GM19035 (cell line): Measurements from ENCODE around the gene OR7A17.

Experiments
- ATAC-seq: cut with Tn5 transposase; IDR thresholded peaks from one replicate; pipeline ENCODE4 v1.9.1; 2021; ENCODE audit not compliant: unreplicated experiment

The OR7A17 gene

DNA sequence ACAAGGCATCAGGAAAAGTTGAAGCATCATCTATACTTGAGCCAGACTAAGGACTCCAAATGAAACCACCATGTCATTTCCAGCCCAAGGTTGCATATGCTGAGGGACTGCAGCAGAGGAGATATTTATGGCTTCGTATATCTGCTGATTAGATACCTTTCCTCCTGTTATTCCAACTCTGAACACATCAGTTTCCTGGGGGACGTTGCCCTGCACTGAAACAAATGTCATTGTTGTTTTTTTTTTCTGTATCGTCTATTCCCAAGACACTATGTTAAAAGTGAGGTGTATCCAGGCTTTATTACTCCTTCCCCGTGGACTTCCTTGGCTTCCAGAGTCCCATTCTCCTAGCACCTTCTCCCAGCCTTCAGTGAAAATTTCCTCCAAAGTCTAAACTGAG, at the start of gene OR7A17:
Gene OR7A17, minus strand, starts transcription at position 101 of the 400 bp plus-strand sequence. CDS start 4,777 bp downstream, outside the sequence.
- no peak for ATAC-seq

DNA sequence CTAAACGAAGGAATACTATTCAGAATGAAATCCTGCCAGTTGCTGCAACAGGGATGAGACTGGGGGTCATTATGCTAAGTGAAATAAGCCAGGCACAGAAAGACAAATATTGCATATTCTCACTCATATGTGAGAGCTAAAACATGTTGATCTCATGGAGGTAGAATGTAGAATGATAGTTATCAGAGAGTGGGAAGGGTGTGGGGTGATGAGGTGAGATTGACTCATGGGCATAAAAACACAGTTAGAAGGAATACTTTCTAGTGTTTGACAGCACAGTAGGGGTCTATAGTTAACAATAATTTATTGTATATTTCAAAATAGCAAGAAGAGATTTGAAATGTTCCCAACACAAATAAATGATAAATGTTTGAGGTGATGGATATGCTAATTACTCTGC, 47.6 kb upstream of the OR7A17 start:
- no peak for ATAC-seq

DNA sequence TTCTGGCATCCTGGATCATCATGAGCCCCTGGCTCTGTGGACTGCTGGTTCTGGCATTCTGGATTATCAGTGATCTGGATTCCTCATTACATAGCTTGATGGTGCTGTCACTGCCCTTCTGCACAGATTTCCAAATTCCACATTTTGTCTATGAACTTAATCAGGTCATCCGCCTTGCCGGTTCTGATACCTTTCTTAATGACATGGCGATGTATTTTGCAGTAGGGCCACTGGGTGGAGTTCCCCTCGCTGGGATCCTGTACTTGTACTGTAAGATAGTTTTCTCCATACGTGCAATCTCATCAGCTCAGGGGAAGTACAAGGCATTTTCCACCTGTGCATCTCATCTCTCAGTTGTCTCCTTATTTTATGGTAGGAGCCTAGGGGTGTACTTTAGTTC, 30.9 kb upstream of the OR7A17 start:
- no peak for ATAC-seq

DNA sequence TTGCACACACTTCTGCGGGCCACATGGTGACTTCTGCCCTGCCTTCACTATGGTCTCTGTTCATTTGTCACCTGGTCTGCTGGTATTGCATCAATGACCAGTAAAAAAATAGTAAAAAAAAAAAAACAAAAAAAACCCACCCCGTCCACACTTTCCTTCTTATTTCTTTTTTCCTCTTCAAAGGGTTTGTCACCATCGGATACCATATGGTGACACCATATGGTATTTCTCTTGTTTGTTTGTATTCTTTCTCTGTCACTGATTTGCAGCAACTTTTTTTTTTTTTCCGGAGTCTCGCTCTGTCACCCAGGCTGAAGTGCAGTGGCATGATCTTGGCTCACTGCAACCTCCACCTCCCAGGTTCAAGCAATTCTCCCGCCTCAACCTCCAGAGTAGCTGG, 29.2 kb upstream of the OR7A17 start:
- no peak for ATAC-seq

DNA sequence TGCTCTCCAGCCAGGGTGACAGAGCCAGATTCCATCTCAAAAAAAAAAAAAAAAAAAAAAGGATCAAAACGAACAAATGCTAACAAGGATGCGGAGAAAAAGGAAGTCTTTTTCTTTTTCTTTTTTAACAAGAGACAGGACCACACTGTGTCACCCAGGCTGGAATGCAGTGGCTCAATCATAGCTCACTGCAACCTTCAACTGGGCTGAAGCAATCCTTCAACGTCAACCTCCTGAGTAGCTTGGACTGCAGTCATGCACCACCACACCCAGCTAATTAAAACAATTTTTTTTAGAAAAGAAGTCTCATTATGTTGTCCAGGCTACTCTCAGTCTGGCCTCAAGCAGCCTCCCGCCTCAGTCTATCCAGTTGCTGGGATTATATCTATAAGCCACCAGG, 20.8 kb upstream of the OR7A17 start:
- no peak for ATAC-seq

DNA sequence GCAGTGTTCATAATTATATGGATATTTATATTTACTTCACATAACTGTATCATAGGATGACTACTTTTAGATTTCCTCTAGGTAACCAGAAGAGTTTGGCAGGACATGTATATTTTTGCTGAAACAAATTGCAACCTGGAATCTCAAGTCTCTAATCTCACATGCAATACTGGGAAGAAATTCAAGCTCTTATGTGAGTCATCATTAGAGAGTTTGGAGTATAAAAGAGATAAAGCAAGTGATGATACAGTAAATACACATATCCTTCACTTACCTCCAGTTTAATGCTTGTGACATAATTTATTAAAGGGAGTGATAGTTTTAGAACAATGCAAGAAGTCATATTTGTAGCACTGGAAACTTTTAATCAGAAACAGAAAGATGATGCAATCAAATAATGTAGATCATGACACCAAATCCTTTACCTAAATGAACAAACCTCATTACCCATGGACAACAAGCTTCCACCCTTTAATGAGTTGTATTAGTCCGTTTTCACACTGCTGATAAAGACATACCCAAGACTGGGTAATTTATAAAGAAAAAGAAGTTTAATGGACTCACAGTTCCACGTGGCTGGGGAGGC, 15.8 kb upstream of the OR7A17 start:
- no peak for ATAC-seq

DNA sequence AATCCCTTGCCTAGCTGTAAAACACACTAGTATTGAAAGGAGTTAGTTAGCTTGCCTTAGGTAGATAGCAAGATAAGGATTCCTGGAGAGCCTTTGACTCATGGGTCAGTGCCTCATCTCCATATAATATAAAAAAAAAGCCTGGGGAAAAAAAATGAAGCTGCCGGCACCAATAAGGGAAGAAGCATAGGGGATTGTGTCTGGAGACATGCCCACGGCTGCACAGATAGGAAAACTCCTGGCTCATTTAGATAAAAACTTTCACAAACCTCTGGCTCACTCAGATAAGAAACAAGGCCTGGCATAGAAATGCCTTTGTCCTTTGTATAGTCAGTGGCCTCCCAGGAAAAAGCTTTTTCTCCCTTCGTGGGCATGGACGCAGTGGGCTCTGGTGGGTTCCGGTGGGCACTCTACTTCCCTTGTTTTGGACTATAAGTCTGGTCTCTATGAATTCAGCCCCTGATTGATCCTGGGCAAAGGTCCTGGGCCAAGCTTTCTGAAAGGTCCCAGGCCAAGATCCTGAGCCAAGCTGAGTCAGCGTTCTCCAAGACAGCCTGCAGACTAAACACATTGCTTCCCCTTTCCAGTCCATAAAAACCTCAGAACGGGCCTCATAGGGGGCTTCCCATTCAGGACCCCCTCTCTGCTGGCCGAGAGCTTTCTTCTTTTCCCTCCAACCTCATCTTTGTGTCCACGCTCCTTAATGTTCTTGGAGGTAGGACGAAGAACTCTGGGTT, 4.9 kb upstream of the OR7A17 start:
- no peak for ATAC-seq

DNA sequence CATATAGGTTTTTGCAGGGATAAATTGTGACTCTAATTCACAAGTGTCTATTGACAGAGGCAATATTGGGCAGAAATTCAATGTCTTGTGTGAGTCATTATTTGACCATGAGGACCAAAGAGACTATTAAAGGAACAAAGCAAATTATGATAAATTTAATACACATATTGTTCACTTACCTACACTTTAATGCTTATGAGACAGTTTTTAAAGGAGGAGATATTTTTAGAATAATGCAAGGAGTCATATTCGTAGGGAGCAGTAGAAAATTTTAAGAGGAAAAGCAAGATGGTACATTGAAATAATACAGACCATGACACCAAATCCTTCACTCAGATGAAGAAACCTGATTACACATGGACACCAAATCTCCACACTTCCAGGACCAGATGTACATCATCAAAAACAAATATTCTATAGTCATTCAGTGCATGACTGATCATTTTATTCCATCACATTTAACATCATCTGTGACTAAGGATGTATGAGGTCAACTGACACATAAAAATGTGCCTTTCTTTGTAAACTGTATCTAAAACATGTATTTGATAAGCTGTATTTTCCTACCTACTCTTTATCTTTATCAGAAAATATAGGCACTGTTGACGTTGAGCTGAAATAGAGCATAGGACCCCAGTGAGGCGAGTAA, 4.2 kb upstream of the OR7A17 start:
- no peak for ATAC-seq

DNA sequence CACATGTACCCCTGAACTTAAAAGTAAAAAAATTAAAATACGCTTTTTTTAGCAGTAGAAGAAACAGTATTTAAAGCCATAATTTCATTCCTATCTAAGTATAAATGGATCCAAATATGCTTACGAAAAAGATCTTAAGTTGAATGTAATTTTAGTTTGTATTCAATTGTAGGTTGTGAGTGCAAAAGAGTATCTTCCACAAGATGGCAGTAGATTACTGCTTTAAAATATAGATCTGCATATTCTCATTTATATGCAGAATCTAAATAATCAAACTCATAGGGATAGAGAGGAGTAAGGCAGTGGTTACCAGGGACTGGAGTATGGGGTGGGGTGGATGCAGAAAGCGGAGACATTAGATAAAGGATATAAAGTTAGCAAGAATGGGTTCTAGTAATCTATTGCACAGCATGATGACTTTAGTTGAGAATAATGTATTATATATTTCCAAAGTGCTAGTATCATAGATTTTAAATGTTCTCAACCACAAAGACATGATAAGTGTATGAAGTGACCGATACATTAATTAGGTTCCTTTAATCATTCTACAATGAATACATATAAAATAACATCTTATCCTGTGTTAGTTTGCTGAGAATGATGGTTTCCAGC, 14.2 kb downstream of the OR7A17 start:
- no peak for ATAC-seq

DNA sequence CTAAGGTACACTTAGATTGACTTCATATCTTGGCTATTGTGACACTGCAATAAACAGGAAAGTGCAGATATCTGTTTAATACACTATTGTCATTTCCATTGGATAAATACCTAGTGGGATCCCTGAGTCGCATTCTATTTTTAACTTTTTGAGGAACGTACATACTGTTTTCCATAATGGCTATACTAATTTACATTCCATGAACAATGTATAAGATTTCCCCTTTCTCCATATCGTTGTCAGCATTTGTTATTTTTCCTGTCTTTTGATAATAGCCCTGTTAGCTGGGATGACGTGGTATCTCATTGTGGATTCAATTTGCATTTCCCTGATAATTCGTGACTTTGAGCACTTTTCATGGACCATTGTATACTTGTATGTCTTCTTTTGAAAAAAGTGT, 17.4 kb downstream of the OR7A17 start:
- ATAC-seq, result no peak

DNA sequence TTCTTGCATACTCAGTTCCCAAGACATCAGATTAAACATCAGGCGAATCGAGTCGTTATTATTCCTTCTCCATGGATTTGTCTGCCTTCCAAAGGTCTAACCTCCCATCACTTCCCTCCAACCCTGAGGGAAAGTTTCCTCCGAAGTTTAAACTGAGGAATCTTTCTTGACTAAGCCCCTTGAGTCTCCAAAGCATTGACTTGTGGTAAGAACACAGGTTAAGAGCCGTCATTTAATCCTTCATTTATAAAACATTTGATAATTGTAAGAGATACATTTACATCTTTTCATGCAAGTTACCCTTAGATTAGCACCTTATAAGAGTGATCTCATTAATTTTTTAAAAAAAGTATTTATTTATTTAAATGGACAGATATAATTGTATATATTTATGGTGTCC, 37.1 kb downstream of the OR7A17 start, which contains the start of gene OR7A10:
Gene OR7A10, minus strand, starts transcription at position 101 of the 400 bp plus-strand sequence. CDS start 7,045 bp downstream, outside the sequence.
- no peak for ATAC-seq

DNA sequence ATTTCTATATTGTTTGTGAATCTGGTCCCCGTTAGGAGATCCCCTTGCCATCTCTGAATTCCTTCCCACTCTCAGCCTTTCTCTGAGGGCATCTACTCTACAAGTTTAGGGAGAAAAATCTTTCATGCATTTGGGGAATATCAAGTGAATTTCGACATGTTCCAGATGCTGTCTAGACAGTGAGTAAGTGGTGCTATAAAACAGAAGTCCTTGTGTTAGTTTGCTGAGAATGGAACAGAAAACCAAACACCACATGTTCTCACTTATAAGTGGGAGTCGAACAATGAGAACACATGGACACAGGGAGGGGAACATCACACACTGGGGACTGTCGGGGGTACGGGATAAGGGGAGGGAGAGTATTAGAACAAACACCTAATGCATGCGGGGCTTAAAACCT, 42.4 kb downstream of the OR7A17 start:
- ATAC-seq, result no peak

DNA sequence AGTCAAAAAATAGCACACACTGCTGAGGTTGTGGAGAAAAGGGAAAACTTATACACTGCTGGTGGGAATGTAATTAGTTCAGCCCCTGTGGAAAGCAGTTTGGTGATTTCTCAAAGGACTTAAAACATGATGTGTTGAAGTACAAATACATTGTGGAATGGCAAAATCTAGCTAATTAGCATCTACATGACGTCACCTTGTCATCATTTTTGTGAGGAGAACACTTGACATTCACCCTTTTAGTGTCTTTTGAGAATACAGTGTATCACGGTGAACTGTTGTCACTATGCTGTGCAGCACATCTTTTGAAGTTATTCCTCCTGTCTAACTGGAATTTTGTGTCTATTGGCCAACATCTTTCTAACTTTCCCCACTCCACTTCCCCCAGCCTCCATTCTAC, 42.8 kb downstream of the OR7A17 start:
- no peak for ATAC-seq

DNA sequence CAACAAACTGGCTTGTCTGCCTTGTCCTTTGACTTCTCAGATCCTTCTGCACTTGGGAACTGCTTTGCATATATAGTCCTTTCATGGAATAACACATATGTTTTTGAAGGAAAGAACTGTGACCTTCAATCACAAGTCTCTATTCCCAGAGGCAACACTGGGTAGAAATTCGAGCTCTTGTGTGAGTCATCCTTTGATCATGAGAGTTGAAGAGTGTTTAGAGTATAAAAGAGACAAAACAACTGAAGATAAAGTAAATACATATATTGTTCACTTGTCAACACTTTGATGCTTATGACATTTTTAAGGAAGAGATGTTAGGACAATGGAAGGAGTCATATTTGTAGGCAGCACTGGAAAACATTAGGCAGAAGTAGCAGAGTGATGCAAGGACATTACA, 45.7 kb downstream of the OR7A17 start:
- no peak for ATAC-seq

DNA sequence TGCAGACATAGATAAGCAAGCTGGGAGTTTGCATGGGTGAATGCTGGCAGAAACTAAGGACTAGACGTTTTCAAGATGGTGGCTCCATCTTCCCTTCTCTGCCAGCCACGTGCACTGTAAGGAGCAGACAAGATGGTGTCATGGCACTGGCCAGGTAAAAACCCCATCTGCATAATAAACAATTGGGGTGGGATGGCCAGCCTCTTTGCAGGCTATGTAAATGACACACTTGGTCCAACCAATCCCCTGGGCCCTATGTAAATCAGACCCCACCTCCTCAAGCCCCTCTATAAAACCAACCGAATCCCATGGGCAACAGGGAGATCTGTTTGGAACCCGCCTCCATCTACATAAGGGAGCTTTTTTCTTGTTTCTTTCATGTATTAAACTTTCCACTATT, 48.5 kb downstream of the OR7A17 start:
- ATAC-seq, result no peak

DNA sequence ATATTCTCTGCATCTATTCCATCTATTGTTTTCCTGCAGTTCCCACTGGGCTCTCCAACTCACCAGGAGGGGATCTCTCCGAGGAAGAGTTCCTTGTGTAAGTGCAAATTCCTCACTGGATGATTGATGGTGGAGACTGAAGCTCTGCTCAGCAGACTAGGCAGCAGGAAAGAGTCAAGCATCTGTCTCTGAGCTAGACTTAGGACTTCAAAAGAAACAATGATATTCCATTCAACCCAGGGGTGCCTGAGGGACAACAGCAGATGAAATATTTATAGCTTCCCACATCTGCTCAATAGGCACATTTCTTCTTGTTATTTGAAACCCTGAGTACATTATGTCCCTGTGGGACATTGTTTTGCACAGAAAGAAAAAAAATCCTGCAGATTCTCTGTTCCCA, 50.9 kb downstream of the OR7A17 start, which contains the start of the genes OR7A5 and OR7C1:
Gene OR7A5, minus strand, starts transcription at position 175 of the 400 bp plus-strand sequence. CDS start 6,944 bp downstream, outside the sequence.
Gene OR7C1, minus strand, starts transcription at position 175 of the 400 bp plus-strand sequence. CDS start 35,049 bp downstream, outside the sequence.
- ATAC-seq, result no peak

DNA sequence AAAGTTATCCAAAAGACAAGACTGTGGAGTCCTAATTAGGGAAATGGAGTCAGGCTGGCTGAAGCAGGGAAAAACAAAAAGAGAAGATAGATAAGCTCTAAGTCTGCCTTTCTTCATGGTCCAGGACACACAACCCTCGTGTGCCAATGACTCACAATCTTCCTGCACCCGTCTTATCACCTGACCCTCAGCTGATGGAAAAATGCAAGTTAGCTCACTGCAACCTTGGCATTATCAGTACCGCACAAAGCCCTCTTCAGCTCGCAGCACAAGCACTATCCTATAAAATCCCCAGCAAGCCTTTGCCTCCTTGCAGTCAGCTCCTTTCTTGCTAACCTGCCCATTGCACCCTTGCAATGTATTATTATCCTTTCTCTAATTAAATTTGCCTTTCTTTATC, 55.2 kb downstream of the OR7A17 start:
- no peak for ATAC-seq
